GM19043 (cell line): Measurements from ENCODE around the gene SIM2.

Source experiments
- ATAC-seq: cut with Tn5 transposase; IDR thresholded peaks from one replicate; pipeline ENCODE4 v1.9.1; 2021; ENCODE audit warnings: low read depth; ENCODE audit not compliant: unreplicated experiment

SIM2 gene

DNA sequence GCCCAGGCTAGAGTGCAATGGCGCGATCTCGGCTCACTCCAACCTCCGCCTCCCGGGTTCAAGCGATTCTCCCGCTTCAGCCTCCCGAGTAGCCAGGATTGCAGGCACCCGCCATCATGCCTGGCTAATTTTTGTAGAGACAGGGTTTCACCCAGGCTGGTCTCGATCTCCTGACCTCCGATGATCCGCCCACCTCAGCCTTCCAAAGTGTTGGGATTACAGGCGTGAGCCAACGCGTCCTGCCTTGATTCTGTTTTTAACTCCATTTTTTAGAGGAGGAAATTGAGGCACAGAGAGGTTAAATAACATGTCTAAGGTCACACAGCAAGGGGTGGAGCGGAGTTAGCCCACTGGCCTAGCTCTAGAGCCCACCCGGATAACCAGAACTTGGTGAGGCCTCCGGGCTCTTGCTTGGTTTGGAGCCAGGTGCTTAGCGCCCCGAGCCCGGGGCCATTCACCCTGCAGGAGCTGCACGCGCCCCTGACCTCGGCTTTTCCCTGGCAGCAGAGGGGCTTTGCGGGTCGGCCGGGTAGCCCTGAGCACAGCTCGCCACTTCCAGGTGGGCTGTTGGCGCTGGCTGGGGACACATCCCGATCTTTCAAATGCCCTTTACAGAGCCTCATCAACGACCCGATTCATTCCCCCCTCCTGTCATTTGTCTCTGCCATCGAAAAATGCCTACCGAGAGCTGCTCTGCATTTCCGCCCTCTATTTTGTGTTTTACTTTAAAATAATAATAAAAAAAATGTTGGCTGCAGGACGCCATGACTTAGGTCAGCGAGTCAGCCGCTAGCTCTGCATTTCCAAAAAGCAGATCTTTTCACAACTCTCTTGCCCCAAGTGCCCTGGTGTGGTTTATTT lies 11.2 kb downstream of the SIM2 start:
- ATAC-seq = no peak

DNA sequence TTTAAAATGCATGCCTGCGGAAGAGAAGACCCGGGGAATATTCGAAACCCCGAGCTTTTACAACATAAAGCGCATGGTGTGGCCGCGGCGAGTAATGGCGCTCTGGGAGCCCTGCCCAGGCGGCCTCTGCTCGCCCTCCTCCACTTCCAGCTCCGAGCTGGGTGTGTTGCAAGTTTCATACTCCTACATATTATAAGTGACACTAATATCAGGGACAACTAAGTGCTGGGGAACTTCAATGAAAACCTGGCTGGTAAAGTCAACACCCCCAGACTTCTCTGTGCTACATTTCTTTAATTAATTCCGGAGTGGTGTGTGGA lies 11.8 kb downstream of the SIM2 start:
- no peak for ATAC-seq

DNA sequence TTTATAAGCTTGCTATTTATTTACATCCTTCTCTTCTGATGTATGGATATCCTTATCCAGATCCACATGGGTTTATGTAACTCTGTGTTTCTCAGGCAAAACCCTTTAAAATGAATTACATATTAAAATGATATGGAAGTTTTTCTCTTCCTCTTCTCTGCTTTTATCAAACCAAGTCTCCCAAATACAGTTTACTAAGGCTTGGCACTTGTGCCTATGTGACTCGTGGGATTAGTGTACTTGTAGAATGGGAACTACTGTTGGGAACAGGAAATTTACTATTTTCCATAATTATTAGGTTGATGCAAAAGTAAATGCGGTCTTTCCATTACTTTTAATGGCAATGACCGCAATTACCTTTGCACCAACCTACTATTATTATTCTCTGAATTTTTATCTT lies 14.8 kb downstream of the SIM2 start:
- no peak for ATAC-seq

GRCh38 chr21:36716387-36716786 lies 17.5 kb downstream of the SIM2 start:
- no peak for ATAC-seq

DNA sequence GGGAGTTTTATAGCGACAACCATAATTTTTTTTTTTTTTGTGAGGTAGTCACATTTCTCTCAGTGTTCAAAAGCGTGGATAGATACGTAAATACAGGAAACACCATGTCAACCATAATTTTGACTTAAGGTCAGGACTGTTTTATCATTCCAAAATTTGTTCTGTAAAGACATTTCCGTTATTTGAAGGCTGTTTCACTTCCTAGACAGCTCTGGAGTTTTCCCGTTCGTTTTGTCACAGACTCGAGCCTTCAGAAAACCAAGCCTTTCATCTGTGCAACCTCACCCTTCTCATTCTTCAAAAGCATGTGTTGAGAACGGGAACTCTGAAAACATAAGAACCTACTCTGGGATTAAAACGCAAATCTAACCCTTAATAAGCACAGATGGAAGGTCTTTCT lies 17.9 kb downstream of the SIM2 start:
- ATAC-seq = no peak

DNA sequence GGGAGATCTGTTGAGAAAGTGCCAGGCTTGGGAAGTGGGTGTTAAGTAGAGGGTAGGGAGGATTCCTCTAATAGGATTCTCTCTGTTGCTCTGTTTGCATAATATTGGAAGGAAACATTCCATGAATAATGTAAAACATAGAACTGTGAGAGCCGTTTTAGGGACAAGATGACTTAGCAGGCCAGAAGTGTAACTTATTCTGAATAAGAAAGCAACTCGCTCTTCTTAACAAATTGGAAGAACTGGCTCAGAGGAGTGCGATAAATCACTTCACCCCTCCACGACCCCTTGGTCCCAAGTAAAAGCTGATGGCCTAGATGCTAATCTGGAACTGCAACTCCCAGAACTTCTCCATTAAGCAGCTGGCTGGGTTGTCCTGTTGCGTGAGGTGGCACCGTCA lies 19.1 kb downstream of the SIM2 start:
- no peak for ATAC-seq

DNA sequence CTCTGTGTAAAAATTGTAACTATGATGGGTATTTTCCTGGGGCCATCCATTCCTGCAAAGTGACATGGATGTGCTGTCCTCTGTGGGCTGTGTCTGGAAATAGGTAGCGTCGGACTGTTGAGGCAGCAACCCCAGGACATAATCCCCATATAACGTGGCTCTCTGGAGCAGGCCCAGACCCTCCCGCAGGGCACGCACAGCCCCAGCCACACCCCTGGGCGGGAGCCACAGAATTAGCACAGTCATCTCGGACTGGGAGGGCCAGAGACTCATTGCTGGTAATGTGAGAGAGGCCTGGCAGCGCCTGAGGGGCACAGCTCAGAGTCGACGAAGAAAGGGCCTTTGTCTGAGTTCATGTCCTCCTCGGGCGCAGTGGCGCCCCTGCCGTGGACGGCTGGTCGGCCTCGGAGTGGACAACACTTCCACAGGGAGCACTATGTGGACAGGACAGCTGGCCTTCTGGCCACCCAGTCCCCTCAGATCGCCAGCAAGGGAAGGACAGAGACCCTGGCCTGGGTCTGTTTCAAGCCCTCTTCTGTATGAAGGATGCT lies 20.1 kb downstream of the SIM2 start:
- ATAC-seq = no peak

- no peak for ATAC-seq
Measured at GRCh38 chr21:36719614-36720013, 20.7 kb downstream of the SIM2 start.

DNA sequence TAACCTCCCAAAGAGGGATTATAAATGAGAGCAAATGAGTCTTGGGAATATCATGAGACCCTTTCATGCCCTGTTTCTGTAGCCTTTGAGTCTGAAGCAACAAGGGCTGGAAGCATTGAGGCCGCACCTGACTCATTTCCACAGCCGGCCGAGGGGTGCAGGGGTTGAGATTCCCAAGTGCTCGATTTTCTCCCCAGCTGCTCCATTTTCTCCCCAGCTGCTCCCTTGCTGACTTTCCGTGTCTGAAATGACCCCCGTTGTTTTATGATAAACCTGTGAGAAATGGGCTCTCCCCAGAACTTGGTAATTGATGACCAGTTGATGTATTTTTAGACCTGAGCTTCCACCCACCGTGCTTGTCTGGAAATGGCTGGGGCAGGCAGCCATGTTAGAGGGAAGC lies 22.9 kb downstream of the SIM2 start:
- no peak for ATAC-seq

DNA sequence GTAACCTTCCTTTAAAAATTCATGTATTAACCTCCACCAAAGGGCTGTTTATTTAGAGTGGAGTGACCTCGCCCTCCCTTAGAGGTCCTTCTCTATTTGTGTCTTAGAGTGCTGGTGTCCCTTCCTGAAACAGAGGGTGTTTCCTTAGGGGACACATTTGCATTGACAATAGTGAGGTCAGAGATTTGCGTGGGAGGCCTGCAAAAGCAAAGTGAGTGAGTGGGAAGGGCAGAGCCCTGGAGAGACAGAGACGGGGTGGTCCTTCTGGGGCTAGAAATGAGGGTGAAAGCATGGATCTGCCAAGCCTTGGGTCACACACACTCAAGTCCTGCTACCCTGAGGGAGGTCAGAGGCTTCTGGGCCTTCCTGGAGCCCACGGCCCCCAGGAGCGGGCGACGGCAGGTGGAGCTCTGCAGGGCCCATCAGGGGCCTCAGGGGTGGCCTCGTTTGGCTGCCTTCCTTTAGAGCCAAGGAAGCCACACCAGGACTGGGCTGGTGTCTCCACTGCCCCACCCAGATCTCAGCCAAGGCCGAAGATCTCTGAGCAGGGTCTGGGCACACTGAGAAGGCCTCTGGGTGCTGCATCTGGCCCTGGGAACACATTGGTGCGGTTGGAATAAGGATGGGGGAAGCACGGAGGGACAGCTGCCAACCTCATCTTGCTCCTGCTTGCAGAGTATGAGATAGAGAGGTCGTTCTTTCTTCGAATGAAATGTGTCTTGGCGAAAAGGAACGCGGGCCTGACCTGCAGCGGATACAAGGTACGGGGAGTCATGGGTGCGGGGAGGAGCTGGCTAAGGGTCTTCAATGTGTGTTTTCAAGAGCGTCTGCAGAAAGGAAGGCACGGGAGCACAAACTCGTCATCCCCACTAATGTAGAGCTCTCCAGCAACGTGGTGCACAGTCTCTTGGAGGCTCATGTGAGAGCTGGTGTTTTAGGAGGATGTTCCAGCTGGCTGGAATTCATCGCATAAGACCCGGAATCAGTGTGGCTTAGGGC lies 23.8 kb downstream of the SIM2 start:
- no peak for ATAC-seq

GRCh38 chr21:36723371-36723881 lies 24.5 kb downstream of the SIM2 start:
- ATAC-seq = no peak

GRCh38 chr21:36724660-36725059 lies 25.7 kb downstream of the SIM2 start:
- no peak for ATAC-seq

GRCh38 chr21:36725793-36726386 lies 27.0 kb downstream of the SIM2 start:
- no peak for ATAC-seq

DNA sequence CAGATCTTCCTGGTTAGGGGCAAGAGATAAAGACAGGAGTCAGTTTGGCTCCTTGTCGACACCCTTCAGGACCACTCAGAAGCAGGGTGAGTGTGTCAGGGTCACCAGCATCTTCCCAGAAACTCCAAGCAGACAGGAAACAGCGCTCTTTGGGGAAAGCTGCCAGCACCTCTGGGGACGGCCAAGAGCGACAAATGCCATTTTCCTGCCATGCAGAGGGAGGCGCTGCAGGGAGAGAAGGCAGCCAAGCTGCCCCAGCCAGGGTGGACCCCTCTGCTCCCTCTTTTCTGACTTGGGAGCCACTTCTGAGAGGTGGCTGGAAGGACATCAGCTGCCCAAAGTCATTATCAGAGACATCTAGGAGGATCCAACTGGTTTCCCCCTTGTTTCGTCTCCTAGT lies 29.0 kb downstream of the SIM2 start:
- ATAC-seq = no peak

DNA sequence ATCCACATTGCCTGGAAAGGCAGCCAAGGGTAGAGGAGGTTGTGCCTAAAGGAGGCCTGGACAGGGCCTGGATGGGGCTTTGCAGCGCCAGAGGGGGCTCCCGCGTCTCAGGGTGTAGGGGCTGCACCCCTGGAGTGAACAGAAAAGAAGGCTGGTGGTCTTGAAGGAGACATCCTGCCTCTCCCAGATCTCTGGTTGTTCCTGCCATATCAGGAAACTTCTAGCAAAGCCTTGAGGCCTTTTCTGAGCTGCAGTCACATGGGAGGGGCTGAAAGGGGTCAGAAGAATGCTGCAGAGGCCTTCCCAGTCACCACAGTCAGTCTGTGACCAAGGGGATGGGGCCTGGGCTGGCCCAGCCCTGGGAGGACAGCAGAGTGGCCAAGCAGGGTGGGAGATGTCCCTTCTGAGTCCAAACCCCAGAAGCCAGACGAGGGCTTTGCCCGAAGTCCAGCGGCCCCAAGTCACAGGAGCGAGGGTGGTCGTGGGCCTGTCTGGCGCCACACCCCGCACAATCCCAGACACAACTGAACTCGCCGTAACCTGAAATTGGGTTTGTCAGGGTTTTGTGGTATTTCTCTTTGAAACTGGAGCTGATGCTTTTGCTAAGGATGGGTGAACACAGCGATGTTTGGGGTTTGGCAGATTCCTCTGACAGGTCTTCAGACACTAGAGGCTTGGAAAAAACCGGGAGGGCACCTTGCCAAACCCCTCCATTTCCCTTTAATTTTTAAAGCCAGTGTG lies 29.6 kb downstream of the SIM2 start:
- no peak for ATAC-seq

GRCh38 chr21:36729310-36729970 lies 30.5 kb downstream of the SIM2 start:
- ATAC-seq = no peak

DNA sequence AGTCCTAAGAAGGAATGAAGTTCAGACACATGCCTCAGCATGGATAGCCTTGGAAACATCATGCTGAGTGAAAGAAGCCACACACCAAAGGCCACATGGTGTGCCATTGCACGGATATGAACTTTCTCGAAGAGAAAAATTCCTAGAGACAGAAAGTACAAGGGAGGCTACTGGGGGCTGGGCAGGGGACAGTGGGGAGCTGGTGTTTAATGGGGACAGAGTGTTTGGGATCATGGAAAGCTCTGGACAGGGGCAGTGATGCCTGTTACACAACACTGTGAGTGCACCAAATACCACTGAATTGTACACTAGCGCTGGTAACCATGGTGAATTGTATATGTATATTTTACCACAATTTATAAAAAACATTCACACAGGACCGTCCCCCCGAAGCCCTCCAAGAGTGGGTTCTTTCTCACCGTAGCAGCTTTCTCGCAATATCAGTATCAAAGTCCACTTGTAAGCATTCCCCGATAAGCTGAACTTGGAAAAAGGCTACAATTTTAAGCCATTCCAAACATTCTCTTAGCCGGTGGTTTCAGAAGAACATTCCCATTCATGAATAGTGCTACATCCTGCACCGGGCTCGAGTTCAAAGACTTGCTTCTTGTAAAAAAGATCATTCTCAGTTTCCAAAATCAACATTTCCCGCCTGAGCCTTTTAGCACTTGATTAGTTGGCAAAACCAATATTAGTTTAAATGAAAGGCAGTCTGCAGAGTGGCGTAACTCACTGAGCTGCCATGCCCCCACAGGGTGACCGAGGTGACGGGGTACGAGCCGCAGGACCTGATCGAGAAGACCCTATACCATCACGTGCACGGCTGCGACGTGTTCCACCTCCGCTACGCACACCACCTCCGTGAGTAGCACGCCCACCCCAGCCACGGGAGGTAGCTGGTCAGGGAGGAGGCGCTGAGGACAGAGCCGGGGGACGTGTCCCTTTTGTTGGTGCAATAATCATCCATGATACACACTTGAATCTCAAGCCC lies 31.7 kb downstream of the SIM2 start:
- ATAC-seq = no peak

DNA sequence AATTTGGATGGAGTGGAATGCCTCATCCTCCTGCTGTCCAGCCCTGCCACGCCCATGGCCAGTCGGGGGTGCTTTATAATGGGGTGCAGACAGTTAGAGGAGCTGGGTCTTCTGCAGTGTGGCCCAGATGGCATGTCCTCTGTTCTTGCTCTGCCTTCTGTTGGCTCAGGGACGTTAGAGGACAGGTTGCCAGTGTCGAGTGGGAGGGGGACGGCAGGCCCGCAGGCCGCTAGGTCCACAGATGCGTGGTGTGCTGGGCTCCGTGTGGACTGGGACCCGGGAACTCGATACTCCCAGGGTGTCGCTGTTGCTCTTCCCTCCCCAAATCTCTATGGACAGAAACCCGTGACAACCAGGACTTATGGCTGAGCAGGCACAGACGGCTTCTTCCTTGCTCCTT lies 33.3 kb downstream of the SIM2 start:
- ATAC-seq = no peak
